ENCODE data around the gene FOXL3.
"Not testable (repeated sequence)": the region's sequence is repeated elsewhere in the genome, so short reads cannot be mapped to it uniquely, and the experiment has no call there.

The FOXL3 gene

DNA sequence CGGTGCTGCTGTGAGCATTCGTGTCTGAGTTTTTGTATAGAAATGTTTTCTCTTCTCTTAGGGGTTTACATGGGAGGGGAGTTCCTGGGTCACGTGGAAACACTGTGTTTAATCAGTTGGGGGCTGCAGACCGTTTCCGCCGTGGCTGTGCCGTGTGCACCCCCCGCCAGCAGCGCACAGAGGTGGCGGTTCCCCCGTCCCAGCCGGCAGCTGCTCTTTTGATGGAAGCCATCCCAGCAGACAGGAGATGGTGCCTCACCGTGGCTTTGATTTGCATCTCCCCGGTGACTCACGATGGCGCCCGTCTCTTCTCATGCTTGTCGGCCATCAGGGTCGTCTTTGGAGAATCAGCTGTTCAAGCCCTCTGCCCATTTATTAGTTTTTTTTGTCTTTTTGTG is 34.9 kb upstream of the FOXL3 start:
- no peak for DNase-seq

DNA sequence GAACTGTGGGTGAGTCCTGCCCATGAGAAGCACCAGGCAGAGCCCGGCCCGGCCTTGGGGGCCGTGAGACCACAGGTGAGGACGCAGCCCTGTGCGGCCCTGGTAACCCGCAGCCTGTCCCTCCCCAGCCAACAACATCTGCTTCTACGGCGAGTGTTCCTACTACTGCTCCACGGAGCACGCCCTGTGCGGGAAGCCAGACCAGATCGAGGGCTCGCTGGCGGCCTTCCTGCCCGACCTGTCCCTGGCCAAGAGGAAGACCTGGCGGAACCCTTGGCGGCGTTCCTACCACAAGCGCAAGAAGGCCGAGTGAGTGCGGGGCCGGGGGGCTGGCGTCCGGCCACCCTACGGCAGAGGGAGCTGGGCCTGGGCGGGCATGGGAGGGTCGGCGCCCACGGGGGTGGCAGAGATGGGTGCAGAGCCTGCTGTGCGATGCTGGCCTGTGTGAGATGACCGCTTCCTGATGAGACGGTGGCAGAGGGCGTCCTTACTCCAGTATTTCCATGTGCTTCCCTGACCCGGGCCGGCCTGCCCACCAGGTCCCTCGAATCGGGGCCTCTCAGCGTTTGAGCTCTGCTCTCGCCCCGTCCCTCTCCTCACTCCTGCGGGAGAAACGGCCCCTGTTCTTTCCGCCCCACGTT is 34.1 kb upstream of the FOXL3 start:
- no peak for DNase-seq

DNA sequence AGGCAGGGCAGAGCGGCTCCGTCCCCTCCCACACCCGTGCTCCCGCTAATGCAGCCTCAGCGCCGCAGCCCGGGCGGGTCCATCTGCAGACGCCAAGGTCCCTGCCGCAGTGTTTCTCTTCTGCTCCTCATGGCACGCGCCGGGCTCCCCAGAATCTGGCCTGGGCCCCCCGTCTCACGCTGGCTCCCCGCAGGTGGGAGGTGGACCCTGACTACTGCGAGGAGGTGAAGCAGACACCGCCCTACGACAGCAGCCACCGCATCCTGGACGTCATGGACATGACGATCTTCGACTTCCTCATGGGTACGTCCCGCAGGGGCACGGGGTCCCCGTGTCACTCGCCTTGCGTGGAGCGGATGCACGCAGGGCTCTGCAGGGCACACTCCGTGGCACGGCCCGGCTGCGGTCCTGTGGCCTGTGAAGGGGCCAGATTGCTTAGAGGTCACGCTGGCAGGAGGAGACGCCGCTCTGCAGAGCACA is 33.5 kb upstream of the FOXL3 start:
- no peak for DNase-seq

DNA sequence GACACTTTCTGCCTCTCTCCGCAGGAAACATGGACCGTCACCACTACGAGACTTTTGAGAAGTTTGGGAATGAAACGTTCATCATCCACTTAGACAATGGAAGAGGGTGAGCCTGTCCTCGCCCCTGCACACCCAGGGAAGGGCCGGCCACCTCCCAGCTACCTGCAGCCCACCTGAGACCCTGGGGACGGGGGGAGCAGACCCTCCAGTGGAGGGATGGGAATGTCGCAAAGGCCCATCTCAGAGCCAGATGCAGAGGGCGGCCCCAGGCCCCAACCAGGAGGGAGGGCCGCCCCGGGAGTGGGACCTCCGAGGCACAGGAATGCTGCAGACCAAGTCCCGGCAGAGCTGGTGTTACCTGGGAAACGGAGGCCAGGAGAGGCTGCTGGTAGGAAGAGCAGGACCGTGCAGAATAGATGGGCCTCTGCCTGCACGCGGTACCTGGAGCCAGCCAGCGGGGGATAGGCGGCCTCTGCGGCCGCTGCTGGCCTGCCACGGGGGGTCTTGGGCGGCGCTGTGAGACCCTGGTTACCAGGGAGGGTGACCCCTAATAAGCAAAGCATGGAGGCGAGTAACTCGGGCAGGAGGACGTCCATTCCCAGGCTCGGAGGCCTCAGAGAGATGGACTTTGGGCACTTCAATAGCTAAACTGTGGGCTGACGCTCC is 32.9 kb upstream of the FOXL3 start:
- no peak for DNase-seq

DNA sequence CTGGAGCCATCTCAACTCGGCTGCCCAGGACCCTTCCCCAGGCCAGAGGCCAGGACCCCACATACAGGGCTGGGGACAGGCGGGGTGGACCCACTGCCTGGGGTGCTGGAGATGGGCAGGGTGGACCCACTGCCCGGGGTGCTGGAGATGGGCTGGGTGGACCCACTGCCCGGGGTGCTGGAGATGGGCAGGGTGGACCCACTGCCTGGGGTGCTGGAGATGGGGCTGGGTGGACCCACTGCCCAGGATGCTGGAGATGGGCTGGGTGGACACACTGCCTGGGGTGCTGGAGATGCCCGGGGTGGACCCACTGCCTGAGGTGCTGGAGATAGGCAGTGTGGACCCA is 32.4 kb upstream of the FOXL3 start:
- no peak for DNase-seq

DNA sequence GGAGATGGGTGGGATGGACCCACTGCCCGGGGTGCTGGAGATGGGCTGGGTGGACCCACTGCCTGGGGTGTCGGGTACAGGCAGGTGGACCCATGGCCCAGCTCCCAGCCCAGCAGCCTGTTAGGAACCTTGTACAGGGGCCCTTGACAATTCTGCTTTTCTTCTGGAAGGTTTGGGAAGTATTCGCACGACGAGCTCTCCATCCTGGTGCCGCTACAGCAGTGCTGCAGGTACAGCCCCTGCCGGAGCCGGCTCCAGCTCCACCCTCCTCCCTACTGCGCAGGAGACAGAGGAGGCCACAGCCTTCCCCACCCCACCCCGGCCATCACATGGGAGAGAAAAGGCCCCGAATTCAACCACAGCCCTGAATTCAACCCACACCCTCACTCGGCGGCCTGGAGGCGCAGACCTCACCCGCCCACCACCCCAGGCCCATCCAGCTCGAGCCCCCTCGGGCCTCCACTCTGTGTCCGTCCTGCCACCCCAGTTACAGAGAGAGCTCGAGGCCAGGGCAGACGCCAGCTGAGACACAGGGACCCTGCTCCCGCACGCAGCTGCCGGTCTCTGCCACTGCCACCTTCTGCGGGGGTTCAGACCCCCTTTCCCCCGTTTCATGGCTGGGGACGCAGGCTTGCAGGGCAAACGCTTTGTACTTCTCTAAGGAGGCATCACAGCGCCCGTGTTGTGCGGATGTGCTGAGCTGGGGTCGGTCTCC is 31.3 kb upstream of the FOXL3 start:
- no peak for DNase-seq

DNA sequence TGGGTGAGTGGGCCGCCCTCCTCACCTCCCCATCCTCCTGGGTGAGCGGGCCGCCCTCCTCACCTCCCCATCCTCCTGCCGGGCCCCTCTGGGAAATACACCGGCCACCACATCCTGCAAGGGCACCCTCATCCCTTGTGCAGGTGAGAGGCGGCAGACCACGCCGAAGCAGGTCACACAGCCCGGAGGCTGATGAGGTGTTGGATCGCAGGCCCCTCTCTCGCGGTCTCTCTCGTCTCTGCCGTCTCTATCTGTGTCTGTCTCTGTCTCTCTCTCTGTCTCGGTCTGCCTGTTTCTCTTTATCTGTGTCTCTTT is 30.8 kb upstream of the FOXL3 start:
- no peak for DNase-seq

DNA sequence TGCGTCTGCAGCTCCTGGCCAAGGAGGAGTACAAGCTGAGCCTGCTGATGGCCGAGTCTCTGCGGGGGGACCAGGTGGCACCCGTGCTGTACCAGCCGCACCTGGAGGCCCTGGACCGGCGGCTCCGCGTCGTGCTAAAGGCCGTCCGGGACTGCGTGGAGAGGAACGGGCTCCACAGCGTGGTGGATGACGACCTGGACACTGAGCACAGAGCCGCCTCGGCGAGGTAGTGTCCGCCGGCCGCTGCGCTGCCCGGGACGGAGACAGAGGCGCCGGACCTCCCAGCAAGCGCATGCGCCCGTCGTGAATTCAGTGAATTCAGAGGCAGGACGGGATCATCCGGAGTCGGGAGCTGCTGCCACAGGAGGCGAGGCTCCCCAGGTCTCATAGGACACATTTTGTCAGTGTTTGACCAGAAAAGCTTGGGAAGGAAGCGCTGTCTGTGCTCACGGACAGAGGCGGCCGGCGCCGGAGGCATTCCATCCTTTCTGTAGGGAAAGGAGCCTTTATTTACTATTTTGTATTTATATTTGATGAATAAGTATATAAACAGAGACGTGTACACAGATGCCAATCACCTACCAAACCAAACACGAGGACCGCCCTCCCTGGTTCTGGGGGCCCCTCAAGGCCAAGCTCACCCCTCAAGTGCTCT is 30.1 kb upstream of the FOXL3 start:
- DNase-seq: no peak

DNA sequence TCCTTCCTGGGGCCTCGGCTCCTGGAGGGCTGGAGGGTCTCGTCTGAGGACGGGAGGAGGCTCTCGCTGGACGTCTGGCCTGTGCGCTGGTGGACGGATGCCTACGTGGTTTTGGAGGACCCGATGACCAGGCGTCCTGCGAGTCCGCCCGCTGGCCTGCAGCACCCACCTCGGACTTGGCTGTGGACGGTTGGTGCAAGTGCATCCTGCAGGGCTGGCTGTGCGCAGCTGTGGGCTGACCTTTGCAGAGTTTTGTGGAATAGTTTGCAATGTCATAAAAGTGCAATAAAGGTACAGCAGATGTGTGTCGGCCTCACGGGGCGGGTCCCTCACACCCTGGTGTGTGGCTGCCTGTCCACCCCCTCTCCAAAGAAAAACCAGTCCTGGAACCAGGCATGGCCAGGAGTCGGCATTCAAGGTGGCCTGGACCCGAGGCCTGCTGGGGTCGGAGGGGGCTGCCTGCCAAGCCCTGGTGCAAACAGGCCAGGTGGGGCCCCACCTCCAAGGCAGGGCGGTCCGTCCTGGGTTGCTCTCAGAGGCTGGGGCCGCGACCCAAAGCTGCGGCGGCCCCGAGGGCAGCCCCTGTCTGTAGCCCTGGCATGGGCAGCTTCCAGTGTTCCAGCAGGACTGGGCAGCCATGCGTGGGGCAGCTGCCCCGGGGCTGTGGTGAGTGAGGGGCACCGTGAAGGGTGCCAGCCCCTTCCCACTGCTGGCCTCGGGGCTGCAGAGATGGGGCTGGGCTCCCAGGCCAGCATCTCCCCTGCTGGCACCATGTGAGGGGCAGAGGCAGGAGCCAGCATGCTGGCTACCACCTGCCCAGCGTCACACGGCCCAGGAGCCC is 29.3 kb upstream of the FOXL3 start:
- no peak for DNase-seq

DNA sequence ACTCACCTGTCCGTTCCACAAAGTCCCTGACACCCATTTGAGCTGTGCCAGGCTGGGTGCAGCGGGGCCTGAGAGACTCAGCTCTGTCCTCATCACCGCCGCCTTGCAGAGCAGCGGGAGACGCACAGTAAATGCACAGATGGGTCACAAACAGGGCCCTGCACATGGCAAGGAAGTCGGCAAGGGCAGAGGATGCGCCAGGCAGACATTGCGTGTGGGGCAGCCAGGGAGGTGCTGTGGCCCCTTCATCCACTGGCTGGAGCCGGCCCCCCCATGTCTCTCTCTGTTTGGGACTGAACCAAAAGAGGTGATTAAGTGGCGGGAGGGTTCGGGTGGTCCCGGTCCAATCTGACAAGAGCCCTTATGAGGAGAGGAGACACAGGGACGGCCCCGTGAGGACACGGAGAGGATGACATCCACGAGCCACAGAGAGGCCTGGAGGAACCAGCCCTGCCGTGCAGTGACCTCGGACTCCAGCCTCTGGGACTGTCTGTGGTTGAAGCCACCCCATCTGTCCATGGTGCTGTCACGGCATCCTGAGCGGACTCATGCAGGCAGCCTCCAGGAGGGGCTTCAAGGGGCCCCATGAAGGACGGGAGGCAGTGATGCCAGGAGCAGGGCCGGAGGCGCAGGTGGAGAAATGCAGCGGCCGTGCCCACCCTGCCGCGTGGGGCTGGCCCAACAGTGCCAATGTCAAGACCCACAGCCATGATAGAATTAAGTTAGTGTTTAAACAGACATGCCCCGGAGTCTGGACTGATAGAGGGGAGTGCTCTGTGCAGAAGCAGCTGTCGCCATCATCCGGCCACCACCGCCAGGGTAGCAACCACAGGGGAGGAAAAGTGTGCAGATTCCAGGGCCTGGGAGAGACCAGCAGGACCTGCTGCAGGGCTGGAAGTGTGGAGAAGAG is 28.4 kb upstream of the FOXL3 start:
- no peak for DNase-seq

DNA sequence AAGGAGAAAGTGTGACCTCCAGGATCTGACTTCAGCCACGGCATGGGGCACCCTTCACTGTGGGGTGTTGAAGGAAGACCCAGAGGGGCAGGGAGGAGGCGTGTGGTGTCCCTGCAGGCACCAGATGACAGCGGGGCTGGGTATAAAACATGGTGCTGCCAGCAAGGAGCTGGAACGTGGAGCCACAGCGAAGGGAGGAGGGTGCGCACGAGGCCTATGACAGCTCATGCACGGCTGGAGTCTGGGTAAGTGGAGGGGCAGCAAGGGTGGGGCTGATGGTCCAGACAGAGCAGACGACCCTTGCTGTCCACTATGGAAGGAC is 27.8 kb upstream of the FOXL3 start:
- no peak for DNase-seq

DNA sequence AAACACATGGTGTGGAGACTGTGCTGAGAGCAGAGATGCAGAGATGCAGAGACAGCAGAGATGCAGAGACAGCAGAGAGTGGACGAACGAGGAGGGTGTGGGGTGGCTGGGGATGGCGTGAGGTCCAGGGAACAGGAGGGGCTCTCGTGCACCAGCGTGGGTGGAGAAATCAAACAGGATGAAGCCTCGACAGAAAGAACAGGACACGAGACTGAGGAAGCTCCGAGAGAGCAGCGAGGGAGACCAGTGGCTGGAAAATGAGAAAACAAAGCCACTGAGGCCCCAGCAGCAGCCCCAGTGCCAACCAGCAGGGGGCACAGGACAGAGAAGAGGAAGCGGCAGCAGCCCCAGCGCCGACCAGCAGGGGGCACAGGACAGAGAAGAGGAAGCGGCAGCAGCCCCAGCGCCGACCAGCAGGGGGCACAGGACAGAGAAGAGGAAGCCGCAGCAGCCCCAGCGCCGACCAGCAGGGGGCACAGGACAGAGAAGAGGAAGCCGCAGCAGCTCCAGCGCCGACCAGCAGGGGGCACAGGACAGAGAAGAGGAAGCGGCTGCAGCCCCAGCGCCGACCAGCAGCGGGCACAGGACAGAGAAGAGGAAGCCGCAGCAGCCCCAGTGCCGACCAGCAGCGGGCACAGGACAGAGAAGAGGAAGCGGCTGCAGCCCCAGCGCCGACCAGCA is 27.2 kb upstream of the FOXL3 start:
- not testable (repeated sequence) for DNase-seq

DNA sequence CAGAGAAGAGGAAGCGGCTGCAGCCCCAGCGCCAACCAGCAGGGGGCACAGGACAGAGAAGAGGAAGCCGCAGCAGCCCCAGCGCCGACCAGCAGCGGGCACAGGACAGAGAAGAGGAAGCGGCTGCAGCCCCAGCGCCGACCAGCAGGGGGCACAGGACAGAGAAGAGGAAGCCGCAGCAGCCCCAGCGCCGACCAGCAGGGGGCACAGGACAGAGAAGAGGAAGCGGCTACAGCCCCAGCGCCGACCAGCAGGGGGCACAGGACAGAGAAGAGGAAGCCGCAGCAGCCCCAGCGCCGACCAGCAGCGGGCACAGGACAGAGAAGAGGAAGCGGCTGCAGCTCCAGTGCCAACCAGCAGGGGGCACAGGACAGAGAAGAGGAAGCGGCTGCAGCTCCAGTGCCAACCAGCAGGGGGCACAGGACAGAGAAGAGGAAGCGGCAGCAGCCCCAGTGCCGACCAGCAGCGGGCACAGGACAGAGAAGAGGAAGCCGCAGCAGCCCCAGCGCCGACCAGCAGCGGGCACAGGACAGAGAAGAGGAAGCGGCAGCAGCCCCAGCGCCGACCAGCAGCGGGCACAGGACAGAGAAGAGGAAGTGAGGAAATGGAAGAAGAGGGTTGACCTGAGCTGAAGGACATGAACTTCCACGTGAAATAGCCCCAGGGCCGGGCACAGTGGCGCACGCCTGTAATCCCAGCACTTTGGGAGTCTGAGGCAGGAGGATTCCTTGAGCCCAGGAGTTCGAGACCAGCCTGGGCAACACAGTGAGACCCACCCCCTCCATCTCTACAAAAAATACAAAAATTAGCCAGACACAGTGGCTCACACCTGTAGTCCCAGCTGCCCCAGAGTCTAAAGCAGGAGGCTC is 26.3 kb upstream of the FOXL3 start:
- DNase-seq: not testable (repeated sequence)

DNA sequence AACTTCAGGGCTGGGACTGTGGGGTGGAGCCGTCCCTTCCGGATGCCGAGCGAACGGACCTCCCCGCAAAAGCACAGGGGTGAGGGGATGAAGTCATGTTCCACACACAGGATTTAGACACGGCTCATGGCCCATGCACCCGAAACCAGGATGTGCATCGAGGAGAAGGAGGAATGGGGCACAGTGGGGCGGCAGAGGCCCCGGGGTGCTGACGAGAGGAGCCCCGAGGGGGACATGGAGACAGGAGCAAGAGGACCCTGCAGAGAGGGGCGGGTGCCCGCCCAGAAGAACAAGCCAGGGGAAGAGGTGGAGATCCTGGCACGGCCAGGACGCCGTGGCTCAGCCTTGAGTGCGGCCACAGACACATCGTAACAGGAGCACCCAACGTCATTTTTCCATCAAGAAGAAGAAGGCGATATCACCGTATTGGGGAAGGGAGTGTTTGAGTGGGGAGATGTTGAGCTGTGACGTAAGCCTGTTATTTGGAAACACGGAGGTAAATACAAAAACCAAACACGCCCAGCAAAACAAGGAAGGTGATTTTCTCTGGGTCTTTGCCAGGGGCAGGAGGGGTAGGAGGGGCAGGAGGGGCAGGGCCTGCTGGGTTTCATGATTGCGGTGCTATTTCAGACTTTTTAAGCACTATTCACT is 25.3 kb upstream of the FOXL3 start:
- no peak for DNase-seq

DNA sequence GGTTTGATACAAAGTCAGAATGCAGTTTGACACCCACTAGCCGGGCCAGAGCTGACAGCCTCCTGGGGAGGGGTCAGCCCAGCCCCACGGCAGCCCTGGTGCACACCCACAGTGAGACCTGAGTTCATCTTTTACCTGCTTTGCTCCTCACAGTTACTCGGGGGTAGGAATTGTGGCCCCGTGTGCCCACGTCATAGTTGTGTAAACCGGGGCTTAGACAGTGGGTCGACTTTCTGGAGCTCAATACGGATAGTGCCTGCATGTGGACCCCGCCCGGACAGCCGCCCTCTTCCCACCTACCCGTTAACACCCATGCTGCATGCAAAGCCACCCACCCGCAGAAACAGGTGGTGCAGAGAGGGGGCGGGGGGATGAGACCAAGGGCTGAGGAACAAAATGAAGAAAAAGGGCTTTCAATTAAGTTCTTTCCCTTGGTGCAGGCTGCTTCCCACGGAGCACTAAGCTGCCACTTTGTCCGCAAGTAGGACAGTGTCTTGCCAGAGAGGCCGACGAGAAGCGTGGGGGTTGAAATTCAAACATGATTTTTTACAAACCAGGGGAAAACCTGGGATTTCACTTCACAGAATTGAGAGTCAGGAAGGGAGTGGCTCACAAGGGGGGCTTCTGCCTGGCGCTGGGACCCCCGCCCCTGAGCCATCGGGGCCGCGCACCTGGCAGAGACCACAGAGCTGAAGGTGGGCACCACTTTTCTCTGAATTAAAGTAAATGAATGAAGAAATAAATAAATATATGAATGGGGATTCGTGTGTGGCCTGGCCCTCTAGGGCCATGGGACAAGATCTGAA is 24.6 kb upstream of the FOXL3 start:
- DNase-seq: no peak

DNA sequence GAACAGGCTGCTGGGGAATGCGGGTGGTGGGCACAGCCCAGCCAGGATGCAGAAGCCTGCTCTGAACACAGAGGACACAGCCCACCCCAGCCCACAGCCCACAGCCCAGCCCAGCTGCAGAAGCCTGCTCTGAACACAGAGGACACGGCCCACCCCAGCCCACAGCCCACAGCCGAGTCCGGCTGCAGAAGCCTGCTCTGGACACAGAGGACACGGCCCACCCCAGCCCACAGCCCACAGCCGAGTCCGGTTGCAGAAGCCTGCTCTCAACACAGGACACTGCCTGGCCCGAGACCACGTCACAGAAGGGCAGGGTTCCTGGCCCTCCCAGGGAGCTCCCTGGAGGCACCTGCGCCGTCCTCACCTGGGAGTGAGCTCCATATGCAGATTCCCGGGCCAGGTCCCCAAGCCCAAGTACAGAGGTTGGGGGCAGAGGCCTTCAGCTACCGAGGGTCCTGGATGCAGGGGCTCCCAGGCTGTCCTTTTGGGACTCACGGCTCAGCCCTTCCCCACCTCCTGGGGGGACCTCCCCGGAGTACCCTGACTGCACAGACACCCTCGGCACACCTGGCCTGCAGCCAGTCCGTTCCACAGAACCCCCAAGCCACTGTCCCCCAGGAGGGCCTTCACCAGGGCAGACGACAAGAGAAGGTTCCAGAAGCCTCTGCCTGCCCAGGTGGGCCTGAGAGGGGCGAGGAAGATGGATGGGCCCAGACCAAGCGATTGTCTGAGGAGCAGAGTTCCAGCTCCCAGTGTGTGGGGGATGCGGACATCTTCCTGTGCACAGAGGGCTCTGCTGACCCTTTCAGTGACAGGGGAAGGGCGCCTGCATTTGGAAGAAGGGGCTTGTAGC is 23.7 kb upstream of the FOXL3 start:
- no peak for DNase-seq

All from fibroblast of skin of scalp (primary cell).